Measurements from ENCODE around the gene METTL15.

The METTL15 gene

GRCh38 chr11:28104425-28104824, 3.8 kb upstream of the METTL15 start:
- DNase-seq (ENCODE audit: low read depth) = no peak
- no peak for TF ChIP-seq CTCF (IDR thresholded peaks at IDR 0.05; ENCODE audit: low read length, missing control alignments)
- H3K4me3 ChIP-seq (replicated peaks; ENCODE audit: low read depth, low read length) = no peak overlapping the region

DNA sequence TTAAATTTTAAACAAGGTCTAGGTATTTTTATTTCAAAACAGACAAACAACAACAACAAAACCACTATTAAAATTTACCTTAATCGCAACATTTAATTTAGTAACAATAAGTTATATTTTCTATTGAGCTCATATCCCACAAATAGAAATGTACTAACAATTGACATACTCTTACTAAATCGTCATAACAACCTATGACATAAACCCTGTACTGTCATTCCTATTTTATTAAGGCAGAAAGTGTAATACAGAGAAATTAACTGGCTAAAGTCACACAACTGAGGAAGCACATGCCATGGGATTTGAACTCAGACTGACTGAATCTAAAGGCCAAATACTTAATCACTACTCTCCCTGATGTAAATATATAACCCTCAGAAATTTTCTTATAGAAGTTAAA, 3.2 kb upstream of the METTL15 start:
- no peak for DNase-seq (ENCODE audit: low read depth)
- no peak overlapping the region for H3K4me3 ChIP-seq (replicated peaks; ENCODE audit: low read depth, low read length)
- no peak for TF ChIP-seq CTCF (IDR thresholded peaks at IDR 0.05; ENCODE audit: low read length, missing control alignments)

DNA sequence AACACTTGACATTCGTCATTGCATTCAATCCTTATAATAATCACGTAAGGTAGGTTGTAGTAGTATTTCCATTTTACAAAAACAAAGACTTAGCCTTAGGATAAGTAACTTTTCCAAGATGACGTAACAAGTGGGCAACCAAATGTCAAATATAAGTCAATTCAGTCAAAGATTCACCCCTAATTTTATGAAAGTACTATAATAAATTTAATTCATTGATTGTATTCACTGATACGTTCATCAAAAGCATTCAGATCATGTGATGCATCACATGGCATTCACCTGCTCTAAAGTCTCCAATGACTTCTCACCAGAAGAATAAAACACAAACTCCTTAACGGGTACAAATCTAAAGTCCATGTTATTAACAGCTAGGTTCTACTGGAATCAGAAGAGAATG, 2.3 kb upstream of the METTL15 start:
- H3K4me3 ChIP-seq (replicated peaks; ENCODE audit: low read depth, low read length) = no peak overlapping the region
- TF ChIP-seq CTCF (IDR thresholded peaks at IDR 0.05; ENCODE audit: low read length, missing control alignments) = no peak
- DNase-seq (ENCODE audit: low read depth) = no peak

GRCh38 chr11:28106353-28107043, 1.7 kb upstream of the METTL15 start:
- no peak for TF ChIP-seq CTCF (IDR thresholded peaks at IDR 0.05; ENCODE audit: low read length, missing control alignments)
- no peak for DNase-seq (ENCODE audit: low read depth)
- peak overlapping the region; percentile 90 for H3K4me3 ChIP-seq (replicated peaks; ENCODE audit: low read depth, low read length)

GRCh38 chr11:28107191-28107749, 918 bp upstream of the METTL15 start:
- TF ChIP-seq CTCF (IDR thresholded peaks at IDR 0.05; ENCODE audit: low read length, missing control alignments) = no peak
- H3K4me3 ChIP-seq (replicated peaks; ENCODE audit: low read depth, low read length) = peak overlapping the region; percentile 90
- no peak for DNase-seq (ENCODE audit: low read depth)

DNA sequence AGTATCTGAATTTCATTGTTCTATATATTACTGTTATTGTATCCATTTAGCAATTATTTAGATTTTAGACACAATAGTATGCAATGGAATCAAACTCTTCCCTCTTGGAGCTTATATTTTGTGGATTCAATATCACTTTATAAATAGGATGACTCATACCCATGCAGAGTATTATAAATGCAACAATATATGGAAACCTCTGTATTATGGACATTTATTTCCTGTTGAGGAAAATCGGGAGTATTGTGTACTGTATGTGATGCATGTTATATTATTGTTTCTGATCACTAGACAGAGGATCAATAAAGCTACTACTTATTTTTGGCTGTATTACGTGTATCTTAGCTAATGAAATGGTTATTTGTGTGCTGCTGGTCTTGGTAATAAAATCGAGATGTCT, 770 bp downstream of the METTL15 start:
- no peak for DNase-seq (ENCODE audit: low read depth)
- H3K4me3 ChIP-seq (replicated peaks; ENCODE audit: low read depth, low read length) = peak overlapping the region; percentile 90
- TF ChIP-seq CTCF (IDR thresholded peaks at IDR 0.05; ENCODE audit: low read length, missing control alignments) = no peak

Measured in fibroblast of pulmonary artery (primary cell).